Measurements from ENCODE around the gene HLA-DMB. TPM values are rescaled to one million over a fixed set of nuclear protein-coding genes. Genes with fewer than 3 reads are reported as not detected.
A peak's percentile ranks its signal among the peaks of the same experiment; 100 is the strongest.

Gene HLA-DMB
- total RNA-seq, 1 experiment from 2014 or later: 3.3 TPM

GRCh38 chr6:32947552-32948465, 7.0 kb upstream of the HLA-DMB start:
- POLR2A ChIA-PET: interaction anchor here (1.5 kb wide), 1 partner anchor 24 kb away, joined by 4 read pairs; no protein-coding TSS in a partner anchor
- no peak for TF ChIP-seq MAX (IDR thresholded peaks at IDR 0.05)
- peak; percentile 89 for TF ChIP-seq RAD21 (IDR thresholded peaks at IDR 0.05; ENCODE audit: low read depth)
- TF ChIP-seq YY1 (IDR thresholded peaks at IDR 0.05; ENCODE audit: extremely low read depth, insufficient replicate concordance, low read depth, low read length): no peak
- TF ChIP-seq CTCF (IDR thresholded peaks at IDR 0.05 in 2 of 3, conservative IDR thresholded peaks at IDR 0.05 in 1 of 3; ENCODE audit: borderline replicate concordance in 1 of 3, insufficient read depth in 1 of 3, low read depth in 2 of 3, low read length in 2 of 3): peak; percentile 64 to 78 (median 70)
- no peak overlapping the region for H3K4me3 ChIP-seq (replicated peaks in 1 of 2; ENCODE audit: low read depth in 1 of 2, low read length in 2 of 2)
- no peaks in the 10 kb centered on the region for H3K9me3 ChIP-seq (ENCODE audit: control insufficient read depth in 1 of 2, insufficient read depth in 1 of 2, low read depth in 1 of 2, low read length in 2 of 2)
- DNase-seq (ENCODE audit: low read depth, low spot score): peak; percentile 48
- H3K27me3 ChIP-seq (ENCODE audit: insufficient read depth, low read length): no peaks in the 10 kb centered on the region
- intact Hi-C loops (cut with micrococcal nuclease): loop anchor here (1.0 to 5.0 kb wide), 2 partner anchors 63 to 111 kb away; partner anchors contain the start of gene TAP2
- H3K4me1 ChIP-seq (ENCODE audit: control insufficient read depth in 1 of 2, insufficient read depth in 2 of 2, low read length in 2 of 2): peaks cover 0 to 4% of the 10 kb centered on the region in 2 experiments; a peak in 2 of 4 replicates
- CTCF ChIA-PET: interaction anchor here (0.7 to 1.1 kb wide), 4 partner anchors 14 to 109 kb away, joined by 3 to 4 read pairs (median 3); partner anchors contain the start of gene TAP2
- H3K4me2 ChIP-seq (ENCODE audit: low read length): no peak overlapping the region
- no peaks in the 10 kb centered on the region for H3K79me2 ChIP-seq (ENCODE audit: insufficient read depth, low read length)
- H3K9me2 ChIP-seq (ENCODE audit: insufficient read depth): no peaks in the 10 kb centered on the region
- no peak overlapping the region for H3K9ac ChIP-seq (ENCODE audit: low read length)
- H2AFZ ChIP-seq (ENCODE audit: low read depth, low read length, poor library complexity, severe bottlenecking): no peak overlapping the region
- no peaks in the 10 kb centered on the region for H4K20me1 ChIP-seq (ENCODE audit: insufficient read depth)
- no TSS peak for BruUV-seq (replicated peaks)
- peak; percentile 94 for ATAC-seq
- H3K27ac ChIP-seq (ENCODE audit: low read depth, low read length): no peak overlapping the region
- RAD21 ChIA-PET (ENCODE audit: low non-redundant PET in 1 of 2, low total read pairs in 2 of 2, uncharacterized antibody in 2 of 2, unreplicated experiment in 2 of 2): interaction anchor here in 1 of 2 experiments (0.8 kb wide), 1 partner anchor 62 kb away, joined by 4 read pairs; no protein-coding TSS in a partner anchor
- no peaks in the 10 kb centered on the region for H3K36me3 ChIP-seq (ENCODE audit: control insufficient read depth in 1 of 2, insufficient read depth in 2 of 2, low read length in 2 of 2)
